Activated CD8-positive, alpha-beta T cell treated with anti-CD3 and anti-CD28 coated beads for 36 hours (primary cell): ENCODE results near the gene COL5A2. TPM values are rescaled to one million over a fixed set of nuclear protein-coding genes. Genes with fewer than 3 reads are reported as not detected.

ENCODE experiments used
- ATAC-seq: fragments of 200-7000 bp; cut with Tn5 transposase; one replicate; pipeline ENCODE4 v1.10.0; 2021; ENCODE audit warnings: mild to moderate bottlenecking, moderate library complexity
- CTCF ChIA-PET: fragments of 350-600 bp; sonication (Branson Sonifier 250); formaldehyde crosslinking; loops from one replicate; lab custom pipeline; 2021; ENCODE audit warnings: antibody characterized with exemption; lab: Charles Lee
- POLR2A ChIA-PET: fragments of 350-600 bp; sonication (Branson Sonifier 250); formaldehyde crosslinking; loops from one replicate; lab custom pipeline; 2021; ENCODE audit warnings: antibody characterized with exemption; lab: Charles Lee
- DNase-seq: peaks from one replicate; pipeline ENCODE4 v3.0.0-alpha.2; 2020
- H3K27ac Mint-ChIP-seq: one replicate; pipeline ENCODE4 v1.8.0; 2021; ENCODE audit warnings: mild to moderate bottlenecking, mixed read lengths
- H3K27me3 Mint-ChIP-seq: one replicate; pipeline ENCODE4 v1.8.0; 2021; ENCODE audit warnings: mixed read lengths
- H3K36me3 Mint-ChIP-seq: one replicate; pipeline ENCODE4 v1.8.0; 2021; ENCODE audit warnings: low read depth, mixed read lengths
- H3K4me1 Mint-ChIP-seq: one replicate; pipeline ENCODE4 v1.8.0; 2021; ENCODE audit warnings: low read depth, mixed read lengths
- H3K4me3 Mint-ChIP-seq: one replicate; pipeline ENCODE4 v1.8.0; 2021; ENCODE audit warnings: mild to moderate bottlenecking, moderate library complexity, mixed read lengths
- H3K9me3 Mint-ChIP-seq: one replicate; pipeline ENCODE4 v1.8.0; 2021; ENCODE audit warnings: mixed read lengths
- CTCF ChIP-seq: fragments of 200-600 bp; IDR thresholded peaks from one replicate; pipeline ENCODE4 v1.8.0; 2022; ENCODE audit warnings: antibody characterized with exemption, mild to moderate bottlenecking
- intact Hi-C: fragments of 100-400 bp; cut with micrococcal nuclease; formaldehyde crosslinking; loops from one replicate; pipeline ENCODE4 v1.10.0; 2022
- total RNA-seq, 2 experiments: library from RNA; stranded (reverse); gene quantifications; one replicate each; pipeline ENCODE4 v1.2.3, GENCODE V29; 2021

COL5A2 gene
- total RNA-seq, 2 experiments from 2014 or later, result 2.3 to 3.3 TPM

DNA sequence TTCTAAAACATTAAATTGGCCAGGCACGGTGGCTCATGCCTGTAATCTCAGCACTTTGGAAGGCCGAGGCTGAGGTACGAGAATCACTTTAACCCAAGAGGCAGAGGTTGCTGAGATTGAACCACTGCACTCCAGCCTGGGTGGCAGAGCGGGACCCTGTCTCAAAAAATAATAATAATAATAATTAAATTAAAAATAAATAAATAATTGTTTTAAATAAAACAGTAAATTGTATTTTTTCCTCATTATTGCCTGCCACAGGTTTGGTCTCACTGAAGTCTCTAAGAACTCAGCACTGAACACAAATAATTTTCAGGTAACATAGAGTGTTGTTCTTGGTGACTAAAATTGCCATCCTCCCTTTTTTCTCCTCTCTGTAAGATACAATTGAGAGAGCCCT lies 19.8 kb downstream of the COL5A2 start:
- Mint-ChIP-seq H3K9me3 (no peaks in the 10 kb centered on the region), H3K36me3 (no peaks in the 10 kb centered on the region), H3K27ac (no peak overlapping the region), H3K4me1 (no peaks in the 10 kb centered on the region), H3K27me3 (no peaks in the 10 kb centered on the region), H3K4me3 (no peak overlapping the region)
- POLR2A ChIA-PET, result no interaction called here
- CTCF ChIA-PET, result interaction anchor here (1.1 kb wide), 1 partner anchor 12 kb away, joined by 3 read pairs; no protein-coding TSS in a partner anchor
- ATAC-seq (no peak), DNase-seq (no peak)
- intact Hi-C loops, result no loop called here
- no peak for TF ChIP-seq CTCF

DNA sequence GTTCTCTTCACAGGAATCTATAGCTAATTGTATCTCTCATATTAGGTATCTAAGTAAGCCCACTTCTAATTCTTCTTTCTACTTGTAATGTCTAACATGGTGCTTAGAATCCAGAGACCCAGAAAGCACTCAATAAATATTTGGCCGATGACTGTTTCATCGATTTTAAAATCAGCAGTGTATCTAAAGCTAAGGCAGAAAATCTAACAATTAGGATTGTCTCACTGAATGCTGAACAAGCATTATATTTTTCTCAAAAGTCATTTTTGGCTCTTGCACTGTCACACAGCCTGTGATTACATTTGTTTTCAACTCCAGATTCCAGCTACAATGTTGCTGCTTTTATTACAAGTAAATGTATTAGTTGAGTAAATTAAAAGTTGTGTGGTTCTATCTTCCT lies 20.3 kb downstream of the COL5A2 start:
- ChIA-PET POLR2A (no interaction called here), CTCF (interaction anchor here (1.1 kb wide), 1 partner anchor 12 kb away, joined by 3 read pairs; no protein-coding TSS in a partner anchor)
- no peak overlapping the region for H3K27ac Mint-ChIP-seq

DNA sequence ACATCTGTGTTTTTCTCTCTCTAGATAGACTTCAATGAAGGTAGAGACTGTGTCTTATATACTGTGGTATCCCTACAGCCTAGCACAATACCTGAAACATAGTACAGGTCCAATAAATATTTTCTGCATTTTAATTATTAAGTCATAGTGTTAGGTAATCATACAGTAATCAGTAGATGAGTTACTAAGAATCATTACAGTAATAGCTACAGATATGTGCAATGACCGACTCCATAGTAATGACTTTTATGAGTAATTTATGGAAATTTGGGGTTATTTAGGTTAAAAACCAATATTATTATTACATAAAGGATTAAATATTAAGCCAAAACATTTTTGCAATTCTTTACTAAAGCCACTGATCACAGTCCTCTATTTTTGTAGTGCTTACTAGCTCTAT lies 21.6 kb downstream of the COL5A2 start:
- ATAC-seq (no peak), DNase-seq (no peak)
- H3K9me3 Mint-ChIP-seq, result no peaks in the 10 kb centered on the region
- H3K27me3 Mint-ChIP-seq, result no peaks in the 10 kb centered on the region
- intact Hi-C loops, result no loop called here
- CTCF ChIA-PET, result no interaction called here
- no peak for TF ChIP-seq CTCF
- POLR2A ChIA-PET, result no interaction called here
- no peak overlapping the region for H3K27ac Mint-ChIP-seq
- H3K4me1 Mint-ChIP-seq, result no peaks in the 10 kb centered on the region
- H3K36me3 Mint-ChIP-seq, result no peaks in the 10 kb centered on the region
- no peak overlapping the region for H3K4me3 Mint-ChIP-seq

More for the DNA sequence above, 20.3 kb downstream of the COL5A2 start:
- Mint-ChIP-seq H3K36me3 (no peaks in the 10 kb centered on the region), H3K27me3 (no peaks in the 10 kb centered on the region), H3K9me3 (no peaks in the 10 kb centered on the region), H3K4me1 (no peaks in the 10 kb centered on the region), H3K4me3 (no peak overlapping the region)
- ATAC-seq (no peak), DNase-seq (no peak)
- no peak for TF ChIP-seq CTCF
- intact Hi-C loops, result no loop called here

- no peak for DNase-seq
- ChIA-PET CTCF (interaction anchor here (2.1 kb wide), 1 partner anchor 15 kb away, joined by 9 read pairs; no protein-coding TSS in a partner anchor), POLR2A (no interaction called here)
- no peak for ATAC-seq
- Mint-ChIP-seq H3K4me3 (no peak overlapping the region), H3K9me3 (no peaks in the 10 kb centered on the region), H3K36me3 (no peaks in the 10 kb centered on the region), H3K4me1 (no peaks in the 10 kb centered on the region), H3K27me3 (no peaks in the 10 kb centered on the region), H3K27ac (no peak overlapping the region)
- TF ChIP-seq CTCF, result no peak
- intact Hi-C loops, result no loop called here
Measured at GRCh38 chr2:189157456-189157855, 22.1 kb downstream of the COL5A2 start.

GRCh38 chr2:189155795-189156194 lies 23.8 kb downstream of the COL5A2 start:
- POLR2A ChIA-PET, result interaction anchor here (0.5 kb wide), 1 partner anchor 8 kb away, joined by 4 read pairs; no protein-coding TSS in a partner anchor
- intact Hi-C loops, result no loop called here
- H3K4me1 Mint-ChIP-seq, result no peaks in the 10 kb centered on the region
- no peak for DNase-seq
- H3K27ac Mint-ChIP-seq, result no peak overlapping the region
- no peak overlapping the region for H3K4me3 Mint-ChIP-seq
- no peaks in the 10 kb centered on the region for H3K27me3 Mint-ChIP-seq
- no peak for TF ChIP-seq CTCF
- H3K9me3 Mint-ChIP-seq, result no peaks in the 10 kb centered on the region
- no peaks in the 10 kb centered on the region for H3K36me3 Mint-ChIP-seq
- ATAC-seq, result no peak
- CTCF ChIA-PET, result interaction anchor here (1.2 to 2.1 kb wide), 2 partner anchors 13 to 18 kb away, joined by 3 to 9 read pairs; no protein-coding TSS in a partner anchor
